DND-41 (cell line): ENCODE data around the gene DENND1A.
"Not testable (repeated sequence)": the region's sequence is repeated elsewhere in the genome, so short reads cannot be mapped to it uniquely, and the experiment has no call there.

Source experiments
- ATAC-seq: fragments of 200-7000 bp; cut with Tn5 transposase; 3 replicates; pipeline ENCODE4 v1.9.1; 2021; ENCODE audit warnings: low read depth; ENCODE audit not compliant: insufficient read depth
- DNase-seq: peaks from one replicate; pipeline ENCODE4 v3.0.0-alpha.2; 2020
- H2AFZ ChIP-seq: 2 replicates; pipeline ENCODE4 v1.6.0; 2012; ENCODE audit warnings: low read depth, low read length
- H3K27ac ChIP-seq: 2 replicates; pipeline ENCODE4 v1.5.1; 2012; ENCODE audit warnings: low read length, inconsistent platforms
- H3K27me3 ChIP-seq: fragments of 200-600 bp; sonication (generic); 2 replicates; pipeline ENCODE4 v1.6.0; 2012; ENCODE audit warnings: low read length, mild to moderate bottlenecking, inconsistent platforms; ENCODE audit not compliant: insufficient read depth, poor library complexity
- H3K36me3 ChIP-seq: 2 replicates; pipeline ENCODE4 v1.5.1; 2012; ENCODE audit warnings: low read length, inconsistent platforms; ENCODE audit not compliant: insufficient read depth
- H3K4me1 ChIP-seq: 2 replicates; pipeline ENCODE4 v1.5.1; 2012; ENCODE audit warnings: mild to moderate bottlenecking, low read length; ENCODE audit not compliant: insufficient read depth
- H3K4me2 ChIP-seq: 2 replicates; pipeline ENCODE4 v1.6.0; 2012; ENCODE audit warnings: mild to moderate bottlenecking, moderate library complexity, low read length, inconsistent platforms; ENCODE audit not compliant: insufficient read depth
- H3K4me3 ChIP-seq, 2 experiments: fragments of 200-600 bp in 1 of 2; shearing (Covaris generic) in 1 of 2; 2 replicates each; pipeline ENCODE4 v1.5.1; 2012 to 2016; ENCODE audit warnings: inconsistent platforms in 2 of 2, low read length in 2 of 2, mild to moderate bottlenecking in 2 of 2, low read depth in 1 of 2, moderate library complexity in 1 of 2
- H3K79me2 ChIP-seq: 2 replicates; pipeline ENCODE4 v1.6.0; 2012; ENCODE audit warnings: low read length, inconsistent platforms; ENCODE audit not compliant: insufficient read depth
- H3K9ac ChIP-seq: 2 replicates; pipeline ENCODE4 v1.6.0; 2012; ENCODE audit warnings: low read depth, mild to moderate bottlenecking, inconsistent platforms, low read length, moderate library complexity
- H3K9me3 ChIP-seq: 2 replicates; pipeline ENCODE4 v1.5.1; 2012; ENCODE audit warnings: low read length, moderate library complexity, mild to moderate bottlenecking, inconsistent platforms; ENCODE audit not compliant: insufficient read depth, severe bottlenecking
- H4K20me1 ChIP-seq: 2 replicates; pipeline ENCODE4 v1.6.0; 2012; ENCODE audit warnings: low read length; ENCODE audit not compliant: insufficient read depth
- EZH2 ChIP-seq: IDR thresholded peaks from 3 replicates; pipeline ENCODE4 v1.6.1; 2012; ENCODE audit warnings: borderline replicate concordance, low read depth, mild to moderate bottlenecking, moderate library complexity, low read length, inconsistent platforms; ENCODE audit not compliant: severe bottlenecking
- TF ChIP-seq, protein P1 (sequence below): IDR thresholded peaks from 2 replicates; pipeline ENCODE4 v1.5.1; 2012; ENCODE audit warnings: borderline replicate concordance, low read length, moderate library complexity, mild to moderate bottlenecking; ENCODE audit not compliant: poor library complexity, severe bottlenecking; ENCODE audit errors: extremely low read depth

The DENND1A gene

DNA sequence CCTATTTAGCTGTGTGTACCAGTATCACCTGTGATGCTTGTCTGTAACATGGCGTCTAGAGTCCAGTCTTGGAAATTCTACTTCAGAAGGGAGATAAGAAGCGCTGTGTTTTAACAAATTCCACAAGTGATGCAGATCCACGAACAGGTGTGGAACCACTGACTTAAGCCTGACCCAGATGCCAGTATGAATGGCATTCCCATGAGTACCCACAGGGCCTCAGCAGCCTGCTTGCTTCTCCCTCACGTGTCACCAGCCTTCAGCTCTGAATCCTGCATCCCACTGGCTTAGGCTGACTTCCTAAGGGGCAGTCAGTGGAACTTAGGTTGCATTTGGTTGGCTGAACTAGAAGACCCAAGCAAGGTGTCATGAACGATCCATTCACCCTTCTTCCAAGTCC, 8.5 kb upstream of the DENND1A start:
- Histone ChIP-seq H3K9ac (no peak overlapping the region), H3K9me3 (no peaks in the 10 kb centered on the region), H3K27ac (no peak overlapping the region), H2AFZ (no peak overlapping the region), H3K36me3 (no peaks in the 10 kb centered on the region), H3K79me2 (no peaks in the 10 kb centered on the region), H3K4me2 (no peak overlapping the region), H3K4me1 (no peaks in the 10 kb centered on the region), H3K27me3 (no peaks in the 10 kb centered on the region), H3K4me3 (no peak overlapping the region), H4K20me1 (no peaks in the 10 kb centered on the region)
- DNase-seq (no peak), ATAC-seq (no peak)
- TF ChIP-seq EZH2 = no peak
- TF ChIP-seq, protein P1, sequence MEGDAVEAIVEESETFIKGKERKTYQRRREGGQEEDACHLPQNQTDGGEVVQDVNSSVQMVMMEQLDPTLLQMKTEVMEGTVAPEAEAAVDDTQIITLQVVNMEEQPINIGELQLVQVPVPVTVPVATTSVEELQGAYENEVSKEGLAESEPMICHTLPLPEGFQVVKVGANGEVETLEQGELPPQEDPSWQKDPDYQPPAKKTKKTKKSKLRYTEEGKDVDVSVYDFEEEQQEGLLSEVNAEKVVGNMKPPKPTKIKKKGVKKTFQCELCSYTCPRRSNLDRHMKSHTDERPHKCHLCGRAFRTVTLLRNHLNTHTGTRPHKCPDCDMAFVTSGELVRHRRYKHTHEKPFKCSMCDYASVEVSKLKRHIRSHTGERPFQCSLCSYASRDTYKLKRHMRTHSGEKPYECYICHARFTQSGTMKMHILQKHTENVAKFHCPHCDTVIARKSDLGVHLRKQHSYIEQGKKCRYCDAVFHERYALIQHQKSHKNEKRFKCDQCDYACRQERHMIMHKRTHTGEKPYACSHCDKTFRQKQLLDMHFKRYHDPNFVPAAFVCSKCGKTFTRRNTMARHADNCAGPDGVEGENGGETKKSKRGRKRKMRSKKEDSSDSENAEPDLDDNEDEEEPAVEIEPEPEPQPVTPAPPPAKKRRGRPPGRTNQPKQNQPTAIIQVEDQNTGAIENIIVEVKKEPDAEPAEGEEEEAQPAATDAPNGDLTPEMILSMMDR = no peak

DNA sequence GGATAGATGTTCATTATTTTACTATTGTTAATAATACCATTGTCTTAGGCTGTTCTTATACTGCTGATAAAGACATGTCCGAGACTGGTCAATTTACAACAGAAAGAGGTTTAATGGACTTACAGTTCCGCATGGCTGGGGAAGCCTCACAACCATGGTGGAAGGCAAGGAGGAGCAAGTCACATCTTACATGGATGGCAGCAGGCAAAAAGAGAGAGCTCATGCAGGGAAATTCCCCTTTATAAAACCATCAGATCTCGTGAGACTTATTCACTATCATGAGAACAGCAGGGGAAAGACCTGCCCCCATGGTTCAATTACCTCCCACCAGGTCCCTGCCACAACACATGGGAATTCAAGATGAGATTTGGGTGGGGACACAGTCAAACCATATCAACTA, 6.6 kb upstream of the DENND1A start:
- H3K79me2 ChIP-seq, H3K9me3 ChIP-seq, ATAC-seq, H3K4me1 ChIP-seq, H3K27ac ChIP-seq, H3K4me3 ChIP-seq, H3K36me3 ChIP-seq, H3K9ac ChIP-seq, DNase-seq, H3K27me3 ChIP-seq, H3K4me2 ChIP-seq, H2AFZ ChIP-seq, H4K20me1 ChIP-seq: not testable (repeated sequence)

DNA sequence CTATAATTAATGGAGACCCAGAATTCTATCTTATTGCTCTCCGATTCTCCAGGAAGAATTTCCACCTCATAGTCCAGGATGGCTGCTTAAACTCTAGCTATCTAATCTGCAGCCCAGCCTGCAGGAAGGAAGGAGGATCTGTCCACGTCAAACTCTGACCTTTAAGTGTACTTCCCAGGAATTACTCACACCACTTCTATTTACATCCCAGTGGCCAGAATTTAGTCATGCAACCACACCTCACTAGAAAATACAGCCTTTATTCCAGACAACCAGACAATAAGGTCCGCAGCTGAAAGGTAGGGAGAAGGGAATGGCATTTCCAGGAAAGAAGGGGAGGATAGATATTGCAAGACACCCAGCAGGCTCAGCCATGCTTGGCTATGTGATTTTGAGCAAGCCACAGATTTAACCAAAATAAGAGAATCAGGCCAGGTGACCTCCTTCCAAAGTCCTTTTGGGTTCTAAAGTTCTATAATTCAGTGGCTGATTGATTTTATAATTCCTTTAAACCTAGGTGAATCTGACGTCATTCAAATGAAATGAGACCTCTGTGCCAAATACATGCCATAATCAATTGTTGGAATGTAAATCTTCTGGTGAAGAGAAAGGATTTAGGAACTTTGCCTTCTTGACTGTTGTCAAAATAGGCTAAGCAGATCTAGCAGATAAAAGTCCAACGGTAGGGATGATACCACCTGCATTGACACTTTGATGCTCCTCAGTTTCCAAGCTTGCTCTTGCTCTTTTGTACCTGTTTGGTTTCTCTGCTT, 3.7 kb upstream of the DENND1A start:
- DNase-seq = no peak
- no peak overlapping the region for H3K4me2 ChIP-seq

More for the DNA sequence above, 3.7 kb upstream of the DENND1A start:
- Histone ChIP-seq H3K79me2 (peaks cover 8% of the 10 kb centered on the region), H3K4me3 (no peak overlapping the region), H3K9ac (no peak overlapping the region), H3K27ac (no peak overlapping the region), H2AFZ (no peak overlapping the region), H3K4me1 (peaks cover 16% of the 10 kb centered on the region), H3K36me3 (no peaks in the 10 kb centered on the region), H4K20me1 (no peaks in the 10 kb centered on the region; the same call in 1 of the 2 replicates), H3K27me3 (no peaks in the 10 kb centered on the region), H3K9me3 (no peaks in the 10 kb centered on the region)
- TF ChIP-seq, protein P1 = no peak
- TF ChIP-seq EZH2 = no peak
- ATAC-seq = no peak
